Osteoblast (primary cell): Measurements from ENCODE around the gene NGEF. TPM values are rescaled to one million over a fixed set of nuclear protein-coding genes. Genes with fewer than 3 reads are reported as not detected.

Experiments used
- DNase-seq: peaks from one replicate; pipeline ENCODE4 v3.0.0; 2011; ENCODE audit warnings: low spot score, mixed read lengths; ENCODE audit not compliant: insufficient read length; ENCODE audit errors: missing footprints
- H2AFZ ChIP-seq: 2 replicates; pipeline ENCODE4 v1.6.0; 2011; ENCODE audit warnings: mild to moderate bottlenecking, low read length
- H3K27ac ChIP-seq: 2 replicates; pipeline ENCODE4 v1.5.1; 2011; ENCODE audit warnings: mild to moderate bottlenecking, low read depth, low read length, moderate library complexity
- H3K27me3 ChIP-seq: 2 replicates; pipeline ENCODE4 v1.6.0; 2012; ENCODE audit warnings: mild to moderate bottlenecking, control low read depth, inconsistent platforms, low read length, moderate library complexity; ENCODE audit not compliant: insufficient read depth
- H3K36me3 ChIP-seq: 2 replicates; pipeline ENCODE4 v1.5.1; 2011; ENCODE audit warnings: mild to moderate bottlenecking, low read length, control low read depth, moderate library complexity; ENCODE audit not compliant: insufficient read depth
- H3K4me1 ChIP-seq: 2 replicates; pipeline ENCODE4 v1.5.1; 2011; ENCODE audit warnings: mild to moderate bottlenecking, low read length, control low read depth, moderate library complexity; ENCODE audit not compliant: insufficient read depth
- H3K4me2 ChIP-seq: 2 replicates; pipeline ENCODE4 v1.6.0; 2011; ENCODE audit warnings: mild to moderate bottlenecking, low read length; ENCODE audit not compliant: insufficient read depth
- H3K4me3 ChIP-seq: fragments of 200-600 bp; sonication (generic); 3 replicates; pipeline ENCODE4 v1.5.1; 2012; ENCODE audit warnings: mild to moderate bottlenecking, low read length, inconsistent platforms; ENCODE audit not compliant: insufficient read depth
- H3K79me2 ChIP-seq: 2 replicates; pipeline ENCODE4 v1.6.0; 2012; ENCODE audit warnings: mild to moderate bottlenecking, low read length, control low read depth, inconsistent platforms; ENCODE audit not compliant: insufficient read depth
- H3K9me3 ChIP-seq: 2 replicates; pipeline ENCODE4 v1.5.1; 2011; ENCODE audit warnings: low read depth, low read length, control low read depth
- H4K20me1 ChIP-seq: 2 replicates; pipeline ENCODE4 v1.6.0; 2012; ENCODE audit warnings: mild to moderate bottlenecking, low read length, control low read depth; ENCODE audit not compliant: insufficient read depth
- total RNA-seq: library from RNA; depleted of rRNA; stranded (reverse); fragments of >200 nt; gene quantifications from 2 replicates; pipeline ENCODE4 v1.2.3, GENCODE V29; 2012
- TF ChIP-seq, protein P1 (sequence below): IDR thresholded peaks from 2 replicates; pipeline ENCODE4 v1.5.1; 2011; ENCODE audit warnings: mild to moderate bottlenecking, low read depth, low read length, moderate library complexity; ENCODE audit errors: extremely low read depth

The NGEF gene
- total RNA-seq, 1 donor, result not detected

DNA sequence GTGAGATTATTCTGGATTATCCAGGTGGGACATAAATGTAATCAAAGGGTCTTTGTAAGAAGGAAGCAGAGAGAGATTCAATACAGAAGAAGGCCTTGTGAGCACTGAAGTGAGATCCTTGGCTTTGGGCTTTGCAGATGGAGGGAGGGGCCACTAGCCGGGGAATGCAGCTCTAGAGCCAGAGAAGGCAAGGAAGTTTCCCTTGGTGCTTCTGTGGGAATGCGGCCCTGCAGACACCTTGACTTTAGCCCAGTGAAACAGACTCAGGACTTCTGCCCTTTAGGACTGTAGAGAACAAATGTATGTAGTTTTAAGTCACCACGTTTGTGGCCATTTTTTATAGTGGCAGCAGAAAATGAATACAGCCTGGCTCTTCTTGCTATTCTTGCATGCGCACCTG is 27.5 kb upstream of the NGEF start:
- Histone ChIP-seq H3K9me3 (no peaks in the 10 kb centered on the region), H3K27ac (no peak overlapping the region), H3K27me3 (peaks cover 8% of the 10 kb centered on the region), H3K4me1 (peaks cover 2% of the 10 kb centered on the region), H2AFZ (no peak overlapping the region), H3K79me2 (no peaks in the 10 kb centered on the region), H3K4me3 (no peak overlapping the region), H3K36me3 (no peaks in the 10 kb centered on the region), H4K20me1 (no peaks in the 10 kb centered on the region), H3K4me2 (no peak overlapping the region)
- DNase-seq, result no peak
- TF ChIP-seq, protein P1, sequence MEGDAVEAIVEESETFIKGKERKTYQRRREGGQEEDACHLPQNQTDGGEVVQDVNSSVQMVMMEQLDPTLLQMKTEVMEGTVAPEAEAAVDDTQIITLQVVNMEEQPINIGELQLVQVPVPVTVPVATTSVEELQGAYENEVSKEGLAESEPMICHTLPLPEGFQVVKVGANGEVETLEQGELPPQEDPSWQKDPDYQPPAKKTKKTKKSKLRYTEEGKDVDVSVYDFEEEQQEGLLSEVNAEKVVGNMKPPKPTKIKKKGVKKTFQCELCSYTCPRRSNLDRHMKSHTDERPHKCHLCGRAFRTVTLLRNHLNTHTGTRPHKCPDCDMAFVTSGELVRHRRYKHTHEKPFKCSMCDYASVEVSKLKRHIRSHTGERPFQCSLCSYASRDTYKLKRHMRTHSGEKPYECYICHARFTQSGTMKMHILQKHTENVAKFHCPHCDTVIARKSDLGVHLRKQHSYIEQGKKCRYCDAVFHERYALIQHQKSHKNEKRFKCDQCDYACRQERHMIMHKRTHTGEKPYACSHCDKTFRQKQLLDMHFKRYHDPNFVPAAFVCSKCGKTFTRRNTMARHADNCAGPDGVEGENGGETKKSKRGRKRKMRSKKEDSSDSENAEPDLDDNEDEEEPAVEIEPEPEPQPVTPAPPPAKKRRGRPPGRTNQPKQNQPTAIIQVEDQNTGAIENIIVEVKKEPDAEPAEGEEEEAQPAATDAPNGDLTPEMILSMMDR, result no peak

DNA sequence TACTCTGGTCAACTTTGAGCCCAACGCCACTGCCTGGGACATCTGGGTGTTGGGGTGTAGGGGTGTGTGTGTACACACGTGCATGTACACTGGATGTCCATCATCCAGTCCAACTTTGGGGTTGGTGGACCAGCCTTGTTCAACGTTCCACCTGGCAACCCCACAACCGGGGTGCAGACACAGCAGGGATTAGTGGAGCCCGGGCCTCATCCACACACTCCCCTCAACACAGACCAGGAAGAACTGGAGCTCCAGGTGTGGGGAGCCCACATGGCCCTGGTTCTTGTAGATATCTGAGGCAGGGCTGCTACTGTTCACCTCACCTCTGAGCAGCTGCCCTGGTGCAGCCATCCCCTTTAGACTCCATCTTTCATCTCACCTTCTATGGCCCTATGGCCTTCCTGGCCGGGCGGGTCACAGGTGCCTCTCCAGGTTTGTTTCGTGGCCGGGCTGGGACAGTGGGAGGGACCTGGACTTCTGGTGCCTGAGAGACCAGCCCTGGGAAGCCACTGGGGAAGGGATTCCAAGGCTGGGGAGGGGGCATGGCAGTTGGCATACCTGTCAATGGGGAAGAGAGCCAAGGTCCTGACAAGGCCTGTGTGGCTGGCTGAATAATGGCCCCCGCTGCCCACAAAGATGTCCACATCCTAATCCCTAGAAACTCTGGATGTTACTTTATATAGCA is 26.9 kb upstream of the NGEF start:
- Histone ChIP-seq H3K4me1 (peaks cover 2% of the 10 kb centered on the region), H3K9me3 (no peaks in the 10 kb centered on the region), H3K79me2 (no peaks in the 10 kb centered on the region), H3K4me2 (no peak overlapping the region), H3K4me3 (no peak overlapping the region), H3K27me3 (peaks cover 8% of the 10 kb centered on the region), H3K27ac (no peak overlapping the region), H3K36me3 (no peaks in the 10 kb centered on the region), H4K20me1 (no peaks in the 10 kb centered on the region), H2AFZ (no peak overlapping the region)
- no peak for DNase-seq
- TF ChIP-seq, protein P1, result no peak

DNA sequence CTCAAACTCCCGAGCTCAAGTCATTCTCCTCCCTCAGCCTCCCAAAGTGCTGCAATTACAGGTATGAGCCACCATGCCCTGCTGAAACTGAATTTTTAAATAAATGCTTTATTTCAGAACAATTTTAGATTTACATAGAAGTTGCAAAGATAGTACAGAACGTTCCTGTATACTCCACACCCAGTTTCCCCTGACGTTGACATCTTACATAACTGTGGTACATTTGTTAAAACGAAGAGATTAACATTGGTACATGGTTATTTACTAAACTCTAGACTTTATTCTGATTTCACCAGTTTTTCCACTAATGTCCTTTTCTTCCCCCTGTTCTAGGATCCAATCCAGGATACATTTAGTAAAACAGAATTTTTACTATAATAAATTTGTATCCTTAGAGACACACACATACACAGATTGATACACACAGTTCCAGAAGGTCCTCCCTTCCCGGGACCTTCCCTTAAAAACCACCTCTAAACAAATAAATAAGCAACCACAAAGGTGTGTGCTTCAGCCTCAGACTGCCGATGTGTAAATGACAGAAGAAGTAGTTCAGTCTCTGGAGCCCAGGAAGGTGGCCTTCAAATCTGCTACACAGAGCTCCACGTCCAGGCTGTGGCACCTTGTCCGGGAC is 26.3 kb upstream of the NGEF start:
- no peak overlapping the region for H3K27ac ChIP-seq
- peaks cover 2% of the 10 kb centered on the region for H3K4me1 ChIP-seq
- DNase-seq, result no peak
- H3K4me3 ChIP-seq, result no peak overlapping the region
- H3K4me2 ChIP-seq, result no peak overlapping the region
- H4K20me1 ChIP-seq, result no peaks in the 10 kb centered on the region
- no peaks in the 10 kb centered on the region for H3K79me2 ChIP-seq
- peaks cover 8% of the 10 kb centered on the region for H3K27me3 ChIP-seq
- H3K36me3 ChIP-seq, result no peaks in the 10 kb centered on the region
- TF ChIP-seq, protein P1, result no peak
- H3K9me3 ChIP-seq, result no peaks in the 10 kb centered on the region
- no peak overlapping the region for H2AFZ ChIP-seq

DNA sequence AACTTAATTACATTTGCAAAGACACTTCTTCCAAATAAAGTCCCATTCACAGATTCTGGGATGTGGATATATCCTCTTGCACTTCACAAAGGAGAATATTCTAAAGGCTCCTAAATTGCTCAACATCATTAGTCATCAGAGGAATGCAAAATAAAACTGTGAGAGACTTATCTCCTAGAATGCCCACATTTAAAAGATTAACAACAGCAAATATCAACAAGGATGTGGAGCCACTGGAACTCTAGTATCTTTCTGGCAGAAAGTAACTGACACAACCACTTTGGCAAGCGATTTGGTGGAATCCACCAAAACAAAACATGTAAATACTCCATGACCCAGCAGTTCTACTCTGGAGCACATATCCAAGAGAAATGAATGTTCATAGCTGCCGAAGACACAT is 24.0 kb upstream of the NGEF start:
- Histone ChIP-seq H2AFZ (no peak overlapping the region), H3K27ac (no peak overlapping the region), H3K27me3 (peaks cover 8% of the 10 kb centered on the region), H3K4me3 (no peak overlapping the region), H3K4me2 (no peak overlapping the region), H3K4me1 (peaks cover 14% of the 10 kb centered on the region), H4K20me1 (no peaks in the 10 kb centered on the region), H3K36me3 (no peaks in the 10 kb centered on the region), H3K9me3 (no peaks in the 10 kb centered on the region), H3K79me2 (no peaks in the 10 kb centered on the region)
- DNase-seq, result no peak
- TF ChIP-seq, protein P1, result no peak
